Suppressor macrophage (primary cell): ENCODE measurements around the gene TAF6.

Experiments used
- DNase-seq, 4 experiments: peaks; one replicate each; pipeline ENCODE4 v3.0.0-alpha.2; 2020 to 2022

Gene TAF6

DNA sequence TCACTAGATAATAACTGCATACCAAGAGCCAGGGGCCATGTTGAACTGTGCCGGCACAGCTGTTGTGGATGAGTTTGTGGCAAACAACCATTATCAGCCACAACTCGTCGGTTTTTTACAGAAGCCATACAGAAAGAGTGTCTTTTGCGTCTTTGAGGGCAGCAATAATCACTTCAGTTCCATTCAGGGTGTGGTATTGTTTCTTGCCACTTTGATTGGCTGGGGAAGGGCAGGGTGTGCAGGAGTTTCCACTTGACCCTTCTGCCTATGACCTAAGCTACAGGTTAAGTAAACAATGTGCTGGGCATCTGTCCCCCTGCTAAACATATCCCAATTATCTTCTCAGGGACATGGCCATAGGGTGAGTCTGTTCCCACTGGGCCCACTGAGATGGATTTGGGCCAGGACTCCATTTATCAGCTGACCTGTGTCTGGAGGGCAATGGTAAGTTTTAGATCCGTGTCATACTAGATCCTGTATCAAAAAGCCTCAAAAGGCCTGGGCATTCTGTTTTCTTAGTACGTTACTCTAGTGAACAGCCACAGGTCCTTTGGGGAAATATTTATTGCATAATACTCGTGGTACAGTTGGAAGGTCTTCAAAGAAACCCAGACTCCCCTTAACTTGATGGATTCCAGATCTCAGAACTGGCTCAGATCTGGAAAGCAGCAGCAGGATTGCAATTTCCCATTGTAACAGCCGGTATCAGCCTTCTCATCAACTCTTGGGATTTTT, 53.5 kb downstream of the TAF6 start:
- no peak for DNase-seq

DNA sequence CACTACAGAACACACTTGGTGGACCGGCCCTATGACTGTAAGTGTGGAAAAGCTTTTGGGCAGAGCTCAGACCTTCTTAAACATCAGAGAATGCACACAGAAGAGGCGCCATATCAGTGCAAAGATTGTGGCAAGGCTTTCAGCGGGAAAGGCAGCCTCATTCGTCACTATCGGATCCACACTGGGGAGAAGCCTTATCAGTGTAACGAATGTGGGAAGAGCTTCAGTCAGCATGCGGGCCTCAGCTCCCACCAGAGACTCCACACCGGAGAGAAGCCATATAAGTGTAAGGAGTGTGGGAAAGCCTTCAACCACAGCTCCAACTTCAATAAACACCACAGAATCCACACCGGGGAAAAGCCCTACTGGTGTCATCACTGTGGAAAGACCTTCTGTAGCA, 55.0 kb downstream of the TAF6 start:
- DNase-seq, result no peak

DNA sequence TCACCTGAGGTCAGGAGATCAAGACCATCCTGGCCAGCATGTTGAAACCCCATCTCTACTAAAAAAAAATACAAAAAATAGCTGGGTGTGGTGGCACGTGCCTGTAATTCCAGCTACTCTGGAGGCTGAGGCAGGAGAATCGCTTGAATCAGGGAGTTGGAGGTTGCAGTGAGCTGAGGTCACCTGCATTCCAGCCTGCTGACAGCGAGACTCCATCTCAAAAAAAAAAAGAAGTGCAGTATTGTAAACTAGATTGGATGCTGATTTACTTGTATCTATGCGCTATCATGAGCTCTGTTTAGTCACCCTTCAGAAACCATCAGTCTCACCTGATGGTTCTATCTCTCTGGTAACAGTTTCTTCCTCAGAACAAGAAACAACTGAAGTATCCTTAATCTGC, 55.8 kb downstream of the TAF6 start:
- DNase-seq, result no peak

DNA sequence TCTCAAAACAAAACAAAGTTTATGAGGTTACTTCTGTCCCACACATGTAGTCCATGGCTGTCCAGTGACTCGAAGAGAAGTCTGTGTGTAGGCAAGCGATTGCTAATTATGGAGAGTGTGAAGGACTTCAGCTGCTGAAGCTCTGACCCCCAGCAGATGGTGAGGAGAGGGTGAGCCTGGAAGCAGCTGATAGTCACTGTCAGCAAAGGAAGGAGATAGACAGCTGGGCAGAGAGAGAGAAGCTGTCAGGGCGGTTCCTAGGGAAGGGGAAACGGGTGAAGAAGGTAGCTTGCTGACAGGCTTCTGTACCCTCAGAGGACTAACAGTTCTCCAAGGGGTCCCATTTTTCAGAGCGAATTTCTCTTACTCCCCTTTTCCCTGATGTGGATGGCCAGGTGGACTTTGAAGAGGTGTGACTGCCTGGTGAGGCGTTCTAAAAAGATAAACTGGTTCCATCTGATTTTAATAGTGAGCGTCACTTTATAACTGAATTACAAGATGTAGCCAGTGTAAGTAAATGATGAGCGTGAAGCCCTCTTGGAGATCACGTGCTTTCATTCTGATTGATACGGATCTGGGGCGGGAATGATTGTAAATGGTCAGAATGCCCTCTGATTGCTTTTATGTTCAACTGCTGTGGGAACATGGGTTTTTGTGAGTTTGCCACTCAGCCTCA, 57.5 kb downstream of the TAF6 start:
- DNase-seq, result no peak

DNA sequence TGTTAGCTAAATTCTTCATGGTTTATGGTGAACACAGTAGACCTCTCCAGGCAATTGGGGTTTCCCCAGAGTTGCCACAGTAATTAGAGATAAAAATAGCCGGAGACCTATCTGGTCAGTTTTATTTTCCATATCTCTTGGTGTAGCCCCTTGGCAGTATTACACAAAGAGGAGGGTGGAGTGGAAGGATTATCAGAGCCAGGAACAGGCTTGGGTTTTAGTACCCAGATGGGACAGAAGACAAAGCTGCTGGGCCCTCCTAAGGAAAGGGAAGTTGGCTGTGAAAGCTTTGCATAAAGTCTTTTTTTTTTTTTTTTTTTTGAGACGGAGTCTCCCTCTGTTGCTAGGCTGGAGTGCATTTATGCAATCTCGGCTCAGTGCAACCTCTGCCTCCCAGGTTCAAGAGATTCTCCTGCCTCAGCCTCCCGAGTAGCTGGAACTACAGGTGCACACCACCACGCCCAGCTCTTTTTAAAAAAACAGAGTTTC, 59.9 kb downstream of the TAF6 start:
- DNase-seq, result no peak
